ENCODE data around the gene BAIAP3.

DNA sequence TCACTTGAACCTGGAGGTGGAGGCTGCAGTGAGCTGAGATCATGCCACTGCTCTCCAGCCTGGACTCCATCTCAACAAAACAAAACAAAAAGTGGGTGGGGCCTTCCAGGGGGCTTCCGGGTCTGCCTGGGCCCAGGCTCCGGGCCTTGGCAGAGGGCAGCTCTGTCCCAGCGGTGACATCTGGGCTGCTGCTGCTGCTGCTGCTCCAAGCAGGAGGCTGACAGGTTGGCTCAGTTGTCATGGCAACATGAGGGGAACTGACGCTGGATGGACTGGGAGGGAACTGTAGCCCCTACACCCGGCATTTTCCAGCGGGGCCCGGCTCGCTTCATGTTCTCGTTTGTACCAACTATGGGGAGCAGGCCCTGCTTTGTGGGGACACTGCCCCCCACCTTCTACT, 4.0 kb downstream of the BAIAP3 start:
- TF ChIP-seq POLR2AphosphoS5 (IDR thresholded peaks at IDR 0.05; ENCODE audit: borderline replicate concordance, low read depth, low read length): no peak
- TF ChIP-seq EZH2 (IDR thresholded peaks at IDR 0.05): no peak

Data from SK-N-MC (cell line).